HCT116 (cell line): ENCODE data around the gene TEX9. TPM values are rescaled to one million over a fixed set of nuclear protein-coding genes. Genes with fewer than 3 reads are reported as not detected.

Source experiments
- ATAC-seq: fragments of 200-7000 bp; cut with Tn5 transposase; 2 replicates; pipeline ENCODE4 v1.9.1; 2020; ENCODE audit warnings: mild to moderate bottlenecking, moderate library complexity
- BruUV-seq: library from RNA; stranded (reverse); fragments of 400-500 nt; replicated peaks from 2 replicates; lab custom pipeline; 2021; lab: Mats Ljungman, UMichigan
- CTCF ChIA-PET: fragments of 300-600 bp; sonication (Branson Sonifier 250); formaldehyde crosslinking; loops from one replicate; lab custom pipeline; 2021; ENCODE audit warnings: antibody characterized with exemption; lab: Charles Lee
- POLR2A ChIA-PET: fragments of 300-600, 350-600 bp; sonication (Branson Sonifier 250); formaldehyde crosslinking; loops from one replicate; lab custom pipeline; 2021; ENCODE audit warnings: antibody characterized with exemption; lab: Charles Lee
- RAD21 ChIA-PET, 2 experiments: fragments of 300-600 bp; sonication (Branson Sonifier 250); formaldehyde crosslinking; loops; one replicate each; lab custom pipeline; 2023; ENCODE audit warnings: low total read pairs in 2 of 2; ENCODE audit not compliant: uncharacterized antibody in 2 of 2, unreplicated experiment in 2 of 2, low non-redundant PET in 1 of 2; lab: Charles Lee
- DNase-seq: peaks from one replicate; pipeline ENCODE4 v3.0.0-alpha.2; 2010; ENCODE audit warnings: low read depth, low spot score
- H2AFZ ChIP-seq: fragments of 200-600 bp; shearing (Covaris generic), sonication (generic); 2 replicates; pipeline ENCODE4 v1.6.1; 2017; ENCODE audit warnings: low read depth, mixed run types, mixed read lengths, antibody characterized with exemption, low read length; ENCODE audit not compliant: poor library complexity, severe bottlenecking
- H3K27ac ChIP-seq: 2 replicates; pipeline ENCODE4 v1.5.1; 2012; ENCODE audit warnings: low read depth, low read length
- H3K27me3 ChIP-seq: fragments of 200-600 bp; sonication (generic); 2 replicates; pipeline ENCODE4 v1.6.1; 2016; ENCODE audit warnings: mixed run types, low read length, mixed read lengths; ENCODE audit not compliant: insufficient read depth
- H3K36me3 ChIP-seq, 2 experiments: fragments of 200-500 bp in 1 of 2; fragments of 200-600 bp in 1 of 2; sonication (Bioruptor generic) in 1 of 2; sonication (generic) in 1 of 2; 2 replicates each; pipeline versions ENCODE4 v1.5.1 to v1.6.1; 2014 to 2016; ENCODE audit warnings: low read length in 2 of 2, inconsistent platforms in 1 of 2, mixed read lengths in 1 of 2, mixed run types in 1 of 2; ENCODE audit not compliant: insufficient read depth in 2 of 2, control insufficient read depth in 1 of 2
- H3K4me1 ChIP-seq, 2 experiments: fragments of 200-600 bp in 1 of 2; sonication (generic) in 1 of 2; 2 replicates each; pipeline versions ENCODE4 v1.5.1 to v1.6.1; 2012 to 2017; ENCODE audit warnings: low read length in 2 of 2, inconsistent platforms in 1 of 2, mild to moderate bottlenecking in 1 of 2, mixed read lengths in 1 of 2, mixed run types in 1 of 2, moderate library complexity in 1 of 2; ENCODE audit not compliant: insufficient read depth in 2 of 2, control insufficient read depth in 1 of 2
- H3K4me2 ChIP-seq: fragments of 200-600 bp; sonication (generic); 2 replicates; pipeline ENCODE4 v1.6.1; 2017; ENCODE audit warnings: mixed run types, low read length, mixed read lengths
- H3K4me3 ChIP-seq, 2 experiments: fragments of 200-600 bp in 1 of 2; sonication (generic) in 1 of 2; replicated peaks in 1 of 2; 2 replicates each; pipeline ENCODE4 v1.5.1; 2011 to 2016; ENCODE audit warnings: low read length in 2 of 2, control low read depth in 1 of 2, low read depth in 1 of 2, mild to moderate bottlenecking in 1 of 2, mixed read lengths in 1 of 2, mixed run types in 1 of 2
- H3K79me2 ChIP-seq: fragments of 200-600 bp; sonication (generic); 2 replicates; pipeline ENCODE4 v1.6.1; 2017; ENCODE audit warnings: mild to moderate bottlenecking, mixed run types, low read length, moderate library complexity, mixed read lengths; ENCODE audit not compliant: insufficient read depth
- H3K9ac ChIP-seq: fragments of 200-600 bp; sonication (generic); 2 replicates; pipeline ENCODE4 v1.6.1; 2016; ENCODE audit warnings: low read length, mixed read lengths
- H3K9me2 ChIP-seq: fragments of 200-600 bp; sonication (generic), shearing (Covaris generic); 2 replicates; pipeline ENCODE4 v1.6.1; 2017; ENCODE audit warnings: mixed run types, mild to moderate bottlenecking, moderate library complexity; ENCODE audit not compliant: insufficient read depth
- H3K9me3 ChIP-seq, 2 experiments: fragments of 200-500 bp in 1 of 2; fragments of 200-600 bp in 1 of 2; sonication (Bioruptor generic) in 1 of 2; sonication (generic) in 1 of 2; 2 replicates each; pipeline ENCODE4 v1.6.1; 2014 to 2017; ENCODE audit warnings: low read length in 2 of 2, mixed read lengths in 2 of 2, inconsistent platforms in 1 of 2, low read depth in 1 of 2, mild to moderate bottlenecking in 1 of 2, mixed run types in 1 of 2, moderate library complexity in 1 of 2; ENCODE audit not compliant: control insufficient read depth in 1 of 2, insufficient read depth in 1 of 2
- H4K20me1 ChIP-seq: fragments of 200-600 bp; sonication (generic), shearing (Covaris generic); 2 replicates; pipeline ENCODE4 v1.6.1; 2017; ENCODE audit warnings: mixed run types, mild to moderate bottlenecking, moderate library complexity; ENCODE audit not compliant: insufficient read depth
- CBX3 ChIP-seq: IDR thresholded peaks from 2 replicates; pipeline ENCODE4 v1.6.1; 2012; ENCODE audit warnings: low read depth
- CEBPB ChIP-seq: IDR thresholded peaks from 2 replicates; pipeline ENCODE4 v1.6.1; 2012; ENCODE audit warnings: low read depth
- EZH2 ChIP-seq: fragments of 200-600 bp; sonication (generic); IDR thresholded peaks from 2 replicates; pipeline ENCODE4 v1.6.1; 2017; ENCODE audit warnings: antibody characterized with exemption, mixed run types
- EZH2phosphoT487 ChIP-seq: fragments of 200-600 bp; IDR thresholded peaks from 2 replicates; pipeline ENCODE4 v1.6.1; 2018; ENCODE audit warnings: antibody characterized with exemption, borderline replicate concordance
- POLR2A ChIP-seq: IDR thresholded peaks from 2 replicates; pipeline ENCODE4 v1.7.0; 2011; ENCODE audit warnings: borderline replicate concordance; ENCODE audit not compliant: insufficient read depth, insufficient read length; ENCODE audit errors: extremely low read depth
- RAD21 ChIP-seq: IDR thresholded peaks from 2 replicates; pipeline ENCODE4 v1.6.1; 2012; ENCODE audit warnings: low read depth, mild to moderate bottlenecking
- TCF7L2 ChIP-seq: IDR thresholded peaks from 2 replicates; pipeline ENCODE4 v1.7.0; 2011; ENCODE audit warnings: borderline replicate concordance, inconsistent platforms; ENCODE audit not compliant: insufficient read depth, insufficient read length; ENCODE audit errors: extremely low read depth
- ZFX ChIP-seq: fragments of 450-650 bp; IDR thresholded peaks from 2 replicates; pipeline ENCODE4 v1.6.1; 2017
- intact Hi-C: fragments of 100-400 bp; cut with micrococcal nuclease; formaldehyde crosslinking; loops from 2 replicates; pipeline ENCODE4 v1.10.0; 2022
- total RNA-seq: library from RNA; stranded (reverse); gene quantifications from one replicate; pipeline ENCODE4 v1.2.1, GENCODE V29; 2021; ENCODE audit not compliant: unreplicated experiment
- TF ChIP-seq, protein P1 (sequence below): IDR thresholded peaks from 2 replicates; pipeline ENCODE4 v1.6.1; 2012; ENCODE audit warnings: low read depth
- TF ChIP-seq, protein P2 (sequence below): IDR thresholded peaks from 2 replicates; pipeline ENCODE4 v1.6.1; 2011; ENCODE audit warnings: mild to moderate bottlenecking, low read length, moderate library complexity; ENCODE audit not compliant: insufficient replicate concordance; ENCODE audit errors: extremely low read depth
- TF ChIP-seq, protein P3 (sequence below): IDR thresholded peaks from 2 replicates; pipeline ENCODE4 v1.6.1; 2012
- TF ChIP-seq, protein P4 (sequence below), 3 experiments: fragments of 200-600 bp in 1 of 3; sonication (generic) in 1 of 3; IDR thresholded peaks in 2 of 3; conservative IDR thresholded peaks in 1 of 3; 2 replicates each; pipeline ENCODE4 v1.5.1; 2012 to 2017; ENCODE audit warnings: low read depth in 2 of 3, low read length in 2 of 3, antibody characterized with exemption in 1 of 3, borderline replicate concordance in 1 of 3, control low read depth in 1 of 3, mild to moderate bottlenecking in 1 of 3, mixed read lengths in 1 of 3, mixed run types in 1 of 3, moderate library complexity in 1 of 3; ENCODE audit not compliant: insufficient read depth in 1 of 3

TEX9 gene
- total RNA-seq, 1 experiment from 2014 or later: 5.2 TPM

DNA sequence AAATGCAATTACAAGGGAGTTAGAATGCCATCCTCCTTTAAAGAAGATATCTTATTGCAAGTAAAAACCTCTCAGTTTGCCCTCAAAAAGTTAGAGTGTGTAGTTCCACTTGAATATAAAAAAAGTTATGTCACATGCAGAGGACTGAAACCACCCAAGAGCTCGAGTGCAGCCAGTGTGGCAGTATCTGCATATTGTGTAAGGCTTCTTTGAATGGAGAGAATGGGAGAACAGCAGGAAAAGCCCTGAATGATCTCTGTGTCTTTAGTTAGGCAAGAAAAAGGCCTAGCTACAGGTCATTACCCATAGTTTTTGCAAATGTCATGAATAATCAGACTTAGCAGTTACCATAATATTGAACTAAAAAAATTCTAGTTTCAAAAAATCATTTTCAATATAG, 13.9 kb upstream of the TEX9 start:
- H3K9ac ChIP-seq: no peak overlapping the region
- no peaks in the 10 kb centered on the region for H3K27me3 ChIP-seq
- RAD21 ChIA-PET: no interaction called here
- no peaks in the 10 kb centered on the region for H3K36me3 ChIP-seq
- POLR2A ChIA-PET: no interaction called here
- intact Hi-C loops: no loop called here
- ATAC-seq (no peak), DNase-seq (no peak)
- no peaks in the 10 kb centered on the region for H3K4me1 ChIP-seq
- CTCF ChIA-PET: no interaction called here
- no TSS peak for BruUV-seq
- no peaks in the 10 kb centered on the region for H3K79me2 ChIP-seq
- H4K20me1 ChIP-seq: no peaks in the 10 kb centered on the region
- no peaks in the 10 kb centered on the region for H3K9me2 ChIP-seq
- no peaks in the 10 kb centered on the region for H3K9me3 ChIP-seq
- H2AFZ ChIP-seq: no peak overlapping the region
- no peak overlapping the region for H3K4me3 ChIP-seq
- no peak overlapping the region for H3K27ac ChIP-seq
- no peak for TF ChIP-seq CEBPB
- no peak for TF ChIP-seq EZH2
- no peak for TF ChIP-seq RAD21
- no peak for TF ChIP-seq EZH2phosphoT487
- TF ChIP-seq CBX3: no peak
- no peak for TF ChIP-seq TCF7L2
- TF ChIP-seq, protein P1, sequence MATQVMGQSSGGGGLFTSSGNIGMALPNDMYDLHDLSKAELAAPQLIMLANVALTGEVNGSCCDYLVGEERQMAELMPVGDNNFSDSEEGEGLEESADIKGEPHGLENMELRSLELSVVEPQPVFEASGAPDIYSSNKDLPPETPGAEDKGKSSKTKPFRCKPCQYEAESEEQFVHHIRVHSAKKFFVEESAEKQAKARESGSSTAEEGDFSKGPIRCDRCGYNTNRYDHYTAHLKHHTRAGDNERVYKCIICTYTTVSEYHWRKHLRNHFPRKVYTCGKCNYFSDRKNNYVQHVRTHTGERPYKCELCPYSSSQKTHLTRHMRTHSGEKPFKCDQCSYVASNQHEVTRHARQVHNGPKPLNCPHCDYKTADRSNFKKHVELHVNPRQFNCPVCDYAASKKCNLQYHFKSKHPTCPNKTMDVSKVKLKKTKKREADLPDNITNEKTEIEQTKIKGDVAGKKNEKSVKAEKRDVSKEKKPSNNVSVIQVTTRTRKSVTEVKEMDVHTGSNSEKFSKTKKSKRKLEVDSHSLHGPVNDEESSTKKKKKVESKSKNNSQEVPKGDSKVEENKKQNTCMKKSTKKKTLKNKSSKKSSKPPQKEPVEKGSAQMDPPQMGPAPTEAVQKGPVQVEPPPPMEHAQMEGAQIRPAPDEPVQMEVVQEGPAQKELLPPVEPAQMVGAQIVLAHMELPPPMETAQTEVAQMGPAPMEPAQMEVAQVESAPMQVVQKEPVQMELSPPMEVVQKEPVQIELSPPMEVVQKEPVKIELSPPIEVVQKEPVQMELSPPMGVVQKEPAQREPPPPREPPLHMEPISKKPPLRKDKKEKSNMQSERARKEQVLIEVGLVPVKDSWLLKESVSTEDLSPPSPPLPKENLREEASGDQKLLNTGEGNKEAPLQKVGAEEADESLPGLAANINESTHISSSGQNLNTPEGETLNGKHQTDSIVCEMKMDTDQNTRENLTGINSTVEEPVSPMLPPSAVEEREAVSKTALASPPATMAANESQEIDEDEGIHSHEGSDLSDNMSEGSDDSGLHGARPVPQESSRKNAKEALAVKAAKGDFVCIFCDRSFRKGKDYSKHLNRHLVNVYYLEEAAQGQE: no peak
- TF ChIP-seq, protein P2, sequence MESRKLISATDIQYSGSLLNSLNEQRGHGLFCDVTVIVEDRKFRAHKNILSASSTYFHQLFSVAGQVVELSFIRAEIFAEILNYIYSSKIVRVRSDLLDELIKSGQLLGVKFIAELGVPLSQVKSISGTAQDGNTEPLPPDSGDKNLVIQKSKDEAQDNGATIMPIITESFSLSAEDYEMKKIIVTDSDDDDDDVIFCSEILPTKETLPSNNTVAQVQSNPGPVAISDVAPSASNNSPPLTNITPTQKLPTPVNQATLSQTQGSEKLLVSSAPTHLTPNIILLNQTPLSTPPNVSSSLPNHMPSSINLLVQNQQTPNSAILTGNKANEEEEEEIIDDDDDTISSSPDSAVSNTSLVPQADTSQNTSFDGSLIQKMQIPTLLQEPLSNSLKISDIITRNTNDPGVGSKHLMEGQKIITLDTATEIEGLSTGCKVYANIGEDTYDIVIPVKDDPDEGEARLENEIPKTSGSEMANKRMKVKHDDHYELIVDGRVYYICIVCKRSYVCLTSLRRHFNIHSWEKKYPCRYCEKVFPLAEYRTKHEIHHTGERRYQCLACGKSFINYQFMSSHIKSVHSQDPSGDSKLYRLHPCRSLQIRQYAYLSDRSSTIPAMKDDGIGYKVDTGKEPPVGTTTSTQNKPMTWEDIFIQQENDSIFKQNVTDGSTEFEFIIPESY: no peak
- TF ChIP-seq, protein P3, sequence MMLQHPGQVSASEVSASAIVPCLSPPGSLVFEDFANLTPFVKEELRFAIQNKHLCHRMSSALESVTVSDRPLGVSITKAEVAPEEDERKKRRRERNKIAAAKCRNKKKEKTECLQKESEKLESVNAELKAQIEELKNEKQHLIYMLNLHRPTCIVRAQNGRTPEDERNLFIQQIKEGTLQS: no peak
- TF ChIP-seq, protein P4, sequence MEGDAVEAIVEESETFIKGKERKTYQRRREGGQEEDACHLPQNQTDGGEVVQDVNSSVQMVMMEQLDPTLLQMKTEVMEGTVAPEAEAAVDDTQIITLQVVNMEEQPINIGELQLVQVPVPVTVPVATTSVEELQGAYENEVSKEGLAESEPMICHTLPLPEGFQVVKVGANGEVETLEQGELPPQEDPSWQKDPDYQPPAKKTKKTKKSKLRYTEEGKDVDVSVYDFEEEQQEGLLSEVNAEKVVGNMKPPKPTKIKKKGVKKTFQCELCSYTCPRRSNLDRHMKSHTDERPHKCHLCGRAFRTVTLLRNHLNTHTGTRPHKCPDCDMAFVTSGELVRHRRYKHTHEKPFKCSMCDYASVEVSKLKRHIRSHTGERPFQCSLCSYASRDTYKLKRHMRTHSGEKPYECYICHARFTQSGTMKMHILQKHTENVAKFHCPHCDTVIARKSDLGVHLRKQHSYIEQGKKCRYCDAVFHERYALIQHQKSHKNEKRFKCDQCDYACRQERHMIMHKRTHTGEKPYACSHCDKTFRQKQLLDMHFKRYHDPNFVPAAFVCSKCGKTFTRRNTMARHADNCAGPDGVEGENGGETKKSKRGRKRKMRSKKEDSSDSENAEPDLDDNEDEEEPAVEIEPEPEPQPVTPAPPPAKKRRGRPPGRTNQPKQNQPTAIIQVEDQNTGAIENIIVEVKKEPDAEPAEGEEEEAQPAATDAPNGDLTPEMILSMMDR (IDR thresholded peaks at IDR 0.05 in 2 of 3, conservative IDR thresholded peaks at IDR 0.05 in 1 of 3; ENCODE audit: borderline replicate concordance in 1 of 3, insufficient read depth in 1 of 3, low read depth in 2 of 3, low read length in 2 of 3): no peak
- TF ChIP-seq ZFX: no peak
- no peak for TF ChIP-seq POLR2A
- H3K4me2 ChIP-seq: no peak overlapping the region
